HepG2 (cell line): Measurements from ENCODE around the gene TMC4. TPM values are rescaled to one million over a fixed set of nuclear protein-coding genes. Genes with fewer than 3 reads are reported as not detected.

Experiments
- FOXJ3 ChIP-seq: sonication (generic); formaldehyde crosslinking; IDR thresholded peaks from 2 replicates; pipeline ENCODE4 v1.4.0; 2020; ENCODE audit warnings: missing genetic modification reagents, mild to moderate bottlenecking, borderline replicate concordance
- HCFC1 ChIP-seq: fragments of 150-350 bp; IDR thresholded peaks from 2 replicates; pipeline ENCODE4 v1.6.1; 2014; ENCODE audit warnings: low read depth, low read length
- HNF4A ChIP-seq: sonication (generic); formaldehyde crosslinking; IDR thresholded peaks from 2 replicates; pipeline ENCODE4 v1.4.0; 2020; ENCODE audit warnings: missing genetic modification reagents
- HNRNPL ChIP-seq: fragments of 200-400 bp; formaldehyde crosslinking; IDR thresholded peaks from 2 replicates; pipeline ENCODE4 v1.6.1; 2017; ENCODE audit warnings: mild to moderate bottlenecking, low read depth, low read length
- KMT2B ChIP-seq: IDR thresholded peaks from 2 replicates; pipeline ENCODE4 v1.6.1; 2016; ENCODE audit warnings: missing genetic modification reagents, missing compliant biosample characterization
- TMF1 ChIP-seq: sonication (generic); formaldehyde crosslinking; IDR thresholded peaks from 2 replicates; pipeline ENCODE4 v1.8.1; 2022; ENCODE audit warnings: low read depth, missing genetic modification reagents
- ZBTB7B ChIP-seq: sonication (generic); formaldehyde crosslinking; IDR thresholded peaks from 2 replicates; pipeline ENCODE4 v1.4.0; 2020; ENCODE audit warnings: missing genetic modification reagents
- ZC3H4 ChIP-seq: sonication (generic); formaldehyde crosslinking; IDR thresholded peaks from 2 replicates; pipeline ENCODE4 v1.4.0; 2020; ENCODE audit warnings: missing genetic modification reagents, borderline replicate concordance
- ZNF260 ChIP-seq: sonication (generic); formaldehyde crosslinking; IDR thresholded peaks from 2 replicates; pipeline ENCODE4 v1.4.0; 2020; ENCODE audit warnings: missing genetic modification reagents, low read depth, mild to moderate bottlenecking, borderline replicate concordance
- ZNF33A ChIP-seq: sonication (generic); formaldehyde crosslinking; IDR thresholded peaks from 2 replicates; pipeline ENCODE4 v1.5.1; 2020; ENCODE audit warnings: missing genetic modification reagents, mild to moderate bottlenecking, moderate library complexity, borderline replicate concordance
- ZNF441 ChIP-seq: sonication (generic); formaldehyde crosslinking; IDR thresholded peaks from 2 replicates; pipeline ENCODE4 v1.7.0; 2021; ENCODE audit warnings: missing genetic modification reagents, borderline replicate concordance
- polyA plus RNA-seq, 8 experiments: library from polyadenylated mRNA; depleted of rRNA in 3 of 8; stranded (reverse) in 7 of 8; unstranded in 1 of 8; fragments of >200 nt; fragmentation: Illumina TruSeq in 4 of 8; extraction: Trizol in 4 of 8; gene quantifications; 2 replicates each; pipeline versions ENCODE4 v1.2.1 to v1.2.3, GENCODE V29; 2011 to 2016; ENCODE audit warnings: low read depth in 4 of 8, missing spikeins in 1 of 8, mixed read lengths in 1 of 8; ENCODE audit not compliant: insufficient read depth in 1 of 8
- total RNA-seq, 5 experiments: library from RNA; depleted of rRNA; stranded (reverse); fragments of >200 nt; fragmentation: Illumina TruSeq; extraction: Trizol; gene quantifications; 2 replicates each; pipeline ENCODE4 v1.2.3, GENCODE V29; 2016; ENCODE audit warnings: low read depth in 1 of 5
- TF ChIP-seq, protein P1 (sequence below): sonication (generic); formaldehyde crosslinking; IDR thresholded peaks from 2 replicates; pipeline ENCODE4 v1.4.0; 2020; ENCODE audit warnings: mild to moderate bottlenecking, missing genetic modification reagents
- TF ChIP-seq, protein P2 (sequence below): sonication (generic); formaldehyde crosslinking; IDR thresholded peaks from 2 replicates; pipeline ENCODE4 v1.8.0; 2022; ENCODE audit warnings: mild to moderate bottlenecking, missing genetic modification reagents, borderline replicate concordance
- TF ChIP-seq, protein P3 (sequence below): IDR thresholded peaks from 2 replicates; pipeline ENCODE4 v1.6.1; 2016
- TF ChIP-seq, protein P4 (sequence below): sonication (generic); formaldehyde crosslinking; IDR thresholded peaks from 2 replicates; pipeline ENCODE4 v1.4.0; 2020; ENCODE audit warnings: missing genetic modification reagents, low read depth, mild to moderate bottlenecking, borderline replicate concordance
- TF ChIP-seq, protein P5 (sequence below): IDR thresholded peaks from 2 replicates; pipeline ENCODE4 v1.6.1; 2012; ENCODE audit warnings: inconsistent platforms

TMC4 gene
- total and polyA plus RNA-seq, 2 of the 13 experiments (the other 11 are each of a cell fraction or from before 2014, with no cell fraction given) = 0.13 to 0.24 TPM

DNA sequence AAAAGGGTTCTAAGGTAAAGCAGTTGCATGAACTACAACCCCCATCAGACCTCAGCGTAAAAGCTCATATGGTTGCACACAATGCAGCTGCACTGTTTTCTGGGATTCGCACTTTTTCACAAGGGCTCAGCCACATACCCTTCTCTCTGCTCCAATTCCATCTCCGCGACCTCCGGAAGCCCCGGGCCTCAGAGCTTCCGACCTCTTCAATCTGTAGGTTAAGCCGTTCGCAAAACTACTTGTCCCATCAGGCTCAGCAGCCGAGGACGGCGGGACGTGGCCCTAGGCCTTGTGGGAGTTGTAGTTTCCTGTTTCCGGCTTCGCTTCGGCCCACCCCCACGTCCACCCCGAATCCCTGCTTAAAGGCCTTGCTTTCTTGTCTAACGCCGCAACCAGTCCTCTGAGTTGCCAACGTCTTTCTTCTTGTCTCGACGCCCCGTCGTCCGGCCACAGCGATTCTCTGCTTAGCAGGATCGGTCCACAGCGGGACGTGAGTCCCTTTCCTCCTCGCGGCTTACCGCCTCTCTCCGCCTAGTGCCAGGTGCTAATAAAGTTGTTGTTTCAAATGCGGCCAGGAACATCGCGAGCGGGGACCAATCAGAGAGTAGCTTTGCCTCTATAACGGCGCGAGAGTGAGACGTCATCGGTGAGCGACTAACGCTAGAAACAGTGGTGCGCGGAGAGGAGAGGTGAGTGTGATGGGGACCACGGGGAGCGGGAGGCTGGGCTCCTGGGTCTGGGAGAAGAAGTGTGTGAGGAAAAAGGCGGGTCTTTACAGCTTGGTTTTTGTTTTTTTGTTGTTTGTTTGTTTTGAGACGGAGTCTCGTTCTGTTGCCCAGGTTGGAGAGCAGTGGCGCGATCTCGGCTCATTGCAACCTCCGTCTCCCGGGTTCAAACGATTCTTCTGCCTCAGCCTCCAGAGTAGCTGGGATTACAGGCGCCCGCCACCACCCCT lies 57.6 kb downstream of the TMC4 start, which contains the start of the genes PRPF31 and TFPT (continued):
- TF ChIP-seq, protein P1, sequence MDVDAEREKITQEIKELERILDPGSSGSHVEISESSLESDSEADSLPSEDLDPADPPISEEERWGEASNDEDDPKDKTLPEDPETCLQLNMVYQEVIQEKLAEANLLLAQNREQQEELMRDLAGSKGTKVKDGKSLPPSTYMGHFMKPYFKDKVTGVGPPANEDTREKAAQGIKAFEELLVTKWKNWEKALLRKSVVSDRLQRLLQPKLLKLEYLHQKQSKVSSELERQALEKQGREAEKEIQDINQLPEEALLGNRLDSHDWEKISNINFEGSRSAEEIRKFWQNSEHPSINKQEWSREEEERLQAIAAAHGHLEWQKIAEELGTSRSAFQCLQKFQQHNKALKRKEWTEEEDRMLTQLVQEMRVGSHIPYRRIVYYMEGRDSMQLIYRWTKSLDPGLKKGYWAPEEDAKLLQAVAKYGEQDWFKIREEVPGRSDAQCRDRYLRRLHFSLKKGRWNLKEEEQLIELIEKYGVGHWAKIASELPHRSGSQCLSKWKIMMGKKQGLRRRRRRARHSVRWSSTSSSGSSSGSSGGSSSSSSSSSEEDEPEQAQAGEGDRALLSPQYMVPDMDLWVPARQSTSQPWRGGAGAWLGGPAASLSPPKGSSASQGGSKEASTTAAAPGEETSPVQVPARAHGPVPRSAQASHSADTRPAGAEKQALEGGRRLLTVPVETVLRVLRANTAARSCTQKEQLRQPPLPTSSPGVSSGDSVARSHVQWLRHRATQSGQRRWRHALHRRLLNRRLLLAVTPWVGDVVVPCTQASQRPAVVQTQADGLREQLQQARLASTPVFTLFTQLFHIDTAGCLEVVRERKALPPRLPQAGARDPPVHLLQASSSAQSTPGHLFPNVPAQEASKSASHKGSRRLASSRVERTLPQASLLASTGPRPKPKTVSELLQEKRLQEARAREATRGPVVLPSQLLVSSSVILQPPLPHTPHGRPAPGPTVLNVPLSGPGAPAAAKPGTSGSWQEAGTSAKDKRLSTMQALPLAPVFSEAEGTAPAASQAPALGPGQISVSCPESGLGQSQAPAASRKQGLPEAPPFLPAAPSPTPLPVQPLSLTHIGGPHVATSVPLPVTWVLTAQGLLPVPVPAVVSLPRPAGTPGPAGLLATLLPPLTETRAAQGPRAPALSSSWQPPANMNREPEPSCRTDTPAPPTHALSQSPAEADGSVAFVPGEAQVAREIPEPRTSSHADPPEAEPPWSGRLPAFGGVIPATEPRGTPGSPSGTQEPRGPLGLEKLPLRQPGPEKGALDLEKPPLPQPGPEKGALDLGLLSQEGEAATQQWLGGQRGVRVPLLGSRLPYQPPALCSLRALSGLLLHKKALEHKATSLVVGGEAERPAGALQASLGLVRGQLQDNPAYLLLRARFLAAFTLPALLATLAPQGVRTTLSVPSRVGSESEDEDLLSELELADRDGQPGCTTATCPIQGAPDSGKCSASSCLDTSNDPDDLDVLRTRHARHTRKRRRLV (CRISPR knock-in tag) = no peak; the same call in 1 of the 2 replicates
- TF ChIP-seq ZNF441 (CRISPR knock-in tag) (no peak; the same call in 1 of the 2 replicates), TMF1 (CRISPR knock-in tag) (no peak), ZBTB7B (CRISPR knock-in tag) (peak; percentile 65; the same call in 1 of the 2 replicates), HCFC1 (peak; percentile 92), HNF4A (no peak), ZNF260 (no peak), FOXJ3 (no peak), ZC3H4 (CRISPR knock-in tag) (no peak), HNRNPL (0 out of 2 replicates have a peak, but pooled peaks have one; percentile 52), ZNF33A (CRISPR knock-in tag) (peak; percentile 89; the same call in 1 of the 2 replicates), KMT2B (CRISPR knock-in tag) (peak; percentile 91)
- TF ChIP-seq, protein P2, sequence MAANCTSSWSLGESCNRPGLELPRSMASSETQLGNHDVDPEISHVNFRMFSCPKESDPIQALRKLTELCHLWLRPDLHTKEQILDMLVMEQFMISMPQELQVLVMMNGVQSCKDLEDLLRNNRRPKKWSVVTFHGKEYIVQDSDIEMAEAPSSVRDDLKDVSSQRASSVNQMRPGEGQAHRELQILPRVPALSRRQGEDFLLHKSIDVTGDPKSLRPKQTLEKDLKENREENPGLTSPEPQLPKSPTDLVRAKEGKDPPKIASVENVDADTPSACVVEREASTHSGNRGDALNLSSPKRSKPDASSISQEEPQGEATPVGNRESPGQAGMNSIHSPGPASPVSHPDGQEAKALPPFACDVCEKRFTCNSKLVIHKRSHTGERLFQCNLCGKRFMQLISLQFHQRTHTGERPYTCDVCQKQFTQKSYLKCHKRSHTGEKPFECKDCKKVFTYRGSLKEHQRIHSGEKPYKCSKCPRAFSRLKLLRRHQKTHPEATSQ (CRISPR knock-in tag) = no peak
- TF ChIP-seq, protein P3, sequence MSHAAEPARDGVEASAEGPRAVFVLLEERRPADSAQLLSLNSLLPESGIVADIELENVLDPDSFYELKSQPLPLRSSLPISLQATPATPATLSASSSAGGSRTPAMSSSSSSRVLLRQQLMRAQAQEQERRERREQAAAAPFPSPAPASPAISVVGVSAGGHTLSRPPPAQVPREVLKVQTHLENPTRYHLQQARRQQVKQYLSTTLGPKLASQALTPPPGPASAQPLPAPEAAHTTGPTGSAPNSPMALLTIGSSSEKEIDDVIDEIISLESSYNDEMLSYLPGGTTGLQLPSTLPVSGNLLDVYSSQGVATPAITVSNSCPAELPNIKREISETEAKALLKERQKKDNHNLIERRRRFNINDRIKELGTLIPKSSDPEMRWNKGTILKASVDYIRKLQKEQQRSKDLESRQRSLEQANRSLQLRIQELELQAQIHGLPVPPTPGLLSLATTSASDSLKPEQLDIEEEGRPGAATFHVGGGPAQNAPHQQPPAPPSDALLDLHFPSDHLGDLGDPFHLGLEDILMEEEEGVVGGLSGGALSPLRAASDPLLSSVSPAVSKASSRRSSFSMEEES (CRISPR knock-in tag) = no peak
- TF ChIP-seq, protein P4, sequence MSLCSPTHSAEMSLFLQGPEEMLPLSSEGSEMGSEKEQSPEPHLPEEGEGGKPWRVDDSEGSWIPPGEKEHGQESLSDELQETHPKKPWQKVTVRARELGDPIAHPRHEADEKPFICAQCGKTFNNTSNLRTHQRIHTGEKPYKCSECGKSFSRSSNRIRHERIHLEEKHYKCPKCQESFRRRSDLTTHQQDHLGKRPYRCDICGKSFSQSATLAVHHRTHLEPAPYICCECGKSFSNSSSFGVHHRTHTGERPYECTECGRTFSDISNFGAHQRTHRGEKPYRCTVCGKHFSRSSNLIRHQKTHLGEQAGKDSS = 0 out of 2 replicates have a peak, but pooled peaks have one; percentile 54
- TF ChIP-seq, protein P5, sequence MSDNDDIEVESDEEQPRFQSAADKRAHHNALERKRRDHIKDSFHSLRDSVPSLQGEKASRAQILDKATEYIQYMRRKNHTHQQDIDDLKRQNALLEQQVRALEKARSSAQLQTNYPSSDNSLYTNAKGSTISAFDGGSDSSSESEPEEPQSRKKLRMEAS = peak; percentile 89
